Measurements from ENCODE around the gene CD200R1L.

DNA sequence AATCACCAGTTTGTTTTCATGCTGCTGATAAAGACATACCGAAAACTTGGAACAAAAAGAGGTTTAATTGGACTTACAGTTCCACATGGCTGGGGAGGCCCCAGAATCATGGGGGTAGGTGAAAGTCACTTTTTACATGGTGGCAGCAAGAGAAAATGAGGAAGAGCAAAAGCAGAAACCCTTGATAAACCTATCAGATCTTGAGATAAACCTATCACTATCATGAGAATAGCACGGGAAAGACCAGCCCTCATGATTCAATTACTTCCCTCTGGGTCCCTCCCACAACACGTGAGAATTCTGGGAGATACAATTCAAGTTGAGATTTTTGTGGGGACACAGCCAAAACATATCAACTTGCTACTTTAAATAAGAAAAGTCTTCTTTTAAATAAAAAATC lies 28.9 kb downstream of the CD200R1L start:
- TF ChIP-seq, protein P1, sequence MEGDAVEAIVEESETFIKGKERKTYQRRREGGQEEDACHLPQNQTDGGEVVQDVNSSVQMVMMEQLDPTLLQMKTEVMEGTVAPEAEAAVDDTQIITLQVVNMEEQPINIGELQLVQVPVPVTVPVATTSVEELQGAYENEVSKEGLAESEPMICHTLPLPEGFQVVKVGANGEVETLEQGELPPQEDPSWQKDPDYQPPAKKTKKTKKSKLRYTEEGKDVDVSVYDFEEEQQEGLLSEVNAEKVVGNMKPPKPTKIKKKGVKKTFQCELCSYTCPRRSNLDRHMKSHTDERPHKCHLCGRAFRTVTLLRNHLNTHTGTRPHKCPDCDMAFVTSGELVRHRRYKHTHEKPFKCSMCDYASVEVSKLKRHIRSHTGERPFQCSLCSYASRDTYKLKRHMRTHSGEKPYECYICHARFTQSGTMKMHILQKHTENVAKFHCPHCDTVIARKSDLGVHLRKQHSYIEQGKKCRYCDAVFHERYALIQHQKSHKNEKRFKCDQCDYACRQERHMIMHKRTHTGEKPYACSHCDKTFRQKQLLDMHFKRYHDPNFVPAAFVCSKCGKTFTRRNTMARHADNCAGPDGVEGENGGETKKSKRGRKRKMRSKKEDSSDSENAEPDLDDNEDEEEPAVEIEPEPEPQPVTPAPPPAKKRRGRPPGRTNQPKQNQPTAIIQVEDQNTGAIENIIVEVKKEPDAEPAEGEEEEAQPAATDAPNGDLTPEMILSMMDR (IDR thresholded peaks at IDR 0.05) = no peak
- no peak for TF ChIP-seq POLR2A (IDR thresholded peaks at IDR 0.05)
